HepG2 (cell line): ENCODE results near the gene ZBTB20. TPM values are rescaled to one million over a fixed set of nuclear protein-coding genes. Genes with fewer than 3 reads are reported as not detected.

Experiments
- ATF1 ChIP-seq: IDR thresholded peaks from 2 replicates; pipeline ENCODE4 v1.6.1; 2016; ENCODE audit warnings: mild to moderate bottlenecking, control low read depth
- ATM ChIP-seq: fragments of 450-650 bp; IDR thresholded peaks from 2 replicates; pipeline ENCODE4 v1.7.1; 2017; ENCODE audit warnings: mild to moderate bottlenecking, borderline replicate concordance
- CHCHD3 ChIP-seq: sonication (generic); formaldehyde crosslinking; IDR thresholded peaks from 2 replicates; pipeline ENCODE4 v1.8.0; 2022; ENCODE audit warnings: mild to moderate bottlenecking, missing genetic modification reagents, moderate library complexity
- ESRRA ChIP-seq: sonication (generic); formaldehyde crosslinking; IDR thresholded peaks from 2 replicates; pipeline ENCODE4 v1.5.1; 2020; ENCODE audit warnings: mild to moderate bottlenecking, low read depth, missing genetic modification reagents
- HMG20B ChIP-seq: conservative IDR thresholded peaks from 2 replicates; pipeline ENCODE4 v1.6.1; 2016; ENCODE audit warnings: missing genetic modification reagents, missing compliant biosample characterization
- NR2F2 ChIP-seq: IDR thresholded peaks from 2 replicates; pipeline ENCODE4 v1.6.1; 2012; ENCODE audit warnings: low read depth, inconsistent platforms, borderline replicate concordance
- RXRA ChIP-seq: sonication (generic); formaldehyde crosslinking; IDR thresholded peaks from 2 replicates; pipeline ENCODE4 v1.5.1; 2020; ENCODE audit warnings: missing genetic modification reagents
- SMAD3 ChIP-seq: sonication (generic); formaldehyde crosslinking; IDR thresholded peaks from 2 replicates; pipeline ENCODE4 v1.4.0; 2020; ENCODE audit warnings: missing genetic modification reagents
- SNRNP70 ChIP-seq: fragments of 200-400 bp; formaldehyde crosslinking; IDR thresholded peaks from 2 replicates; pipeline ENCODE4 v1.6.1; 2017; ENCODE audit warnings: mild to moderate bottlenecking, low read depth, low read length, moderate library complexity
- TBX2 ChIP-seq: sonication (generic); formaldehyde crosslinking; IDR thresholded peaks from 2 replicates; pipeline ENCODE4 v1.5.0; 2020; ENCODE audit warnings: missing genetic modification reagents, mild to moderate bottlenecking, borderline replicate concordance
- TSC22D2 ChIP-seq: sonication (generic); formaldehyde crosslinking; IDR thresholded peaks from 2 replicates; pipeline ENCODE4 v1.5.1; 2020; ENCODE audit warnings: missing genetic modification reagents, mild to moderate bottlenecking, borderline replicate concordance
- ZBTB7B ChIP-seq: sonication (generic); formaldehyde crosslinking; IDR thresholded peaks from 2 replicates; pipeline ENCODE4 v1.4.0; 2020; ENCODE audit warnings: missing genetic modification reagents
- ZKSCAN8 ChIP-seq: IDR thresholded peaks from 2 replicates; pipeline ENCODE4 v1.6.1; 2016; ENCODE audit warnings: borderline replicate concordance, missing genetic modification reagents, missing compliant biosample characterization
- ZNF12 ChIP-seq: sonication (generic); formaldehyde crosslinking; IDR thresholded peaks from 2 replicates; pipeline ENCODE4 v1.5.0; 2020; ENCODE audit warnings: missing genetic modification reagents
- polyA plus RNA-seq, 8 experiments: library from polyadenylated mRNA; depleted of rRNA in 3 of 8; stranded (reverse) in 7 of 8; unstranded in 1 of 8; fragments of >200 nt; fragmentation: Illumina TruSeq in 4 of 8; extraction: Trizol in 4 of 8; gene quantifications; 2 replicates each; pipeline versions ENCODE4 v1.2.1 to v1.2.3, GENCODE V29; 2011 to 2016; ENCODE audit warnings: low read depth in 4 of 8, missing spikeins in 1 of 8, mixed read lengths in 1 of 8; ENCODE audit not compliant: insufficient read depth in 1 of 8
- total RNA-seq, 5 experiments: library from RNA; depleted of rRNA; stranded (reverse); fragments of >200 nt; fragmentation: Illumina TruSeq; extraction: Trizol; gene quantifications; 2 replicates each; pipeline ENCODE4 v1.2.3, GENCODE V29; 2016; ENCODE audit warnings: low read depth in 1 of 5
- TF ChIP-seq, protein P1 (sequence below), 2 experiments: IDR thresholded peaks; 2 replicates each; pipeline ENCODE4 v1.6.1; 2011 to 2012; ENCODE audit warnings: low read length in 2 of 2, borderline replicate concordance in 1 of 2, low read depth in 1 of 2, mild to moderate bottlenecking in 1 of 2, moderate library complexity in 1 of 2
- TF ChIP-seq, protein P2 (sequence below): sonication (generic); formaldehyde crosslinking; conservative IDR thresholded peaks from 2 replicates; pipeline ENCODE4 v1.4.0; 2020; ENCODE audit warnings: mild to moderate bottlenecking, missing genetic modification reagents, moderate library complexity
- TF ChIP-seq, protein P3 (sequence below): sonication (generic); formaldehyde crosslinking; IDR thresholded peaks from 2 replicates; pipeline ENCODE4 v1.4.0; 2020; ENCODE audit warnings: mild to moderate bottlenecking, missing genetic modification reagents

ZBTB20 gene
- total and polyA plus RNA-seq, 2 of the 13 experiments (the other 11 are each of a cell fraction or from before 2014, with no cell fraction given) = 1.9 to 8.8 TPM

DNA sequence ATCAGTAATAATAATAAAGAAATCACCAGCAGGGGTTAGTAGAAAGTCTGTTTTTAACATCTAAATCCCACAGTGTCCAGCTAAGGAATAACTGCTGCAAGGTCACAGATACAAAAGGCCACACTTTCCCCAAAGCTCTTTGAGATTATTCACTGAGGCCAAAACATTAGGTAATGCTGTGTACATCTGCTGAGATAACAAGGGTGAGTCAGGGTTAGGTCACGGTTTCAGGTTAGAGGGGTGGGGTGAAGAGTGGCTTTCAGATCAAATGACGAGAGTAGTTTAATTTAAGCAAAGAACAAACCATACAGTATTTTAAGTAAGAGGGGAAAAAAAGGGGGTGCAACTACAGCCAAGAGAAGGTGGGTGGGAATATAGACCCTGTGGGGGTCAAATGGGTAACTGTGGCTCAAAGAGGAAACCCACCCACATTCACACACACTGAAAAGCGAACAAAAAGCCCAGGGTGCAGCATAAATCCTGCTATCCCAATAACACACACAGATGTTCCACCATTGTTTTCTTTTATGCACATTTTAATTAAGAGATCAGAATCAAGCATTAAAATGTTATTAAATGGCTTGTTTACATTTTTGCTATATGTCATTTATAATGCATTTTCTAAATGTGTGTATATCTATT lies 440.4 kb downstream of the ZBTB20 start (continued):
- TF ChIP-seq, protein P1, sequence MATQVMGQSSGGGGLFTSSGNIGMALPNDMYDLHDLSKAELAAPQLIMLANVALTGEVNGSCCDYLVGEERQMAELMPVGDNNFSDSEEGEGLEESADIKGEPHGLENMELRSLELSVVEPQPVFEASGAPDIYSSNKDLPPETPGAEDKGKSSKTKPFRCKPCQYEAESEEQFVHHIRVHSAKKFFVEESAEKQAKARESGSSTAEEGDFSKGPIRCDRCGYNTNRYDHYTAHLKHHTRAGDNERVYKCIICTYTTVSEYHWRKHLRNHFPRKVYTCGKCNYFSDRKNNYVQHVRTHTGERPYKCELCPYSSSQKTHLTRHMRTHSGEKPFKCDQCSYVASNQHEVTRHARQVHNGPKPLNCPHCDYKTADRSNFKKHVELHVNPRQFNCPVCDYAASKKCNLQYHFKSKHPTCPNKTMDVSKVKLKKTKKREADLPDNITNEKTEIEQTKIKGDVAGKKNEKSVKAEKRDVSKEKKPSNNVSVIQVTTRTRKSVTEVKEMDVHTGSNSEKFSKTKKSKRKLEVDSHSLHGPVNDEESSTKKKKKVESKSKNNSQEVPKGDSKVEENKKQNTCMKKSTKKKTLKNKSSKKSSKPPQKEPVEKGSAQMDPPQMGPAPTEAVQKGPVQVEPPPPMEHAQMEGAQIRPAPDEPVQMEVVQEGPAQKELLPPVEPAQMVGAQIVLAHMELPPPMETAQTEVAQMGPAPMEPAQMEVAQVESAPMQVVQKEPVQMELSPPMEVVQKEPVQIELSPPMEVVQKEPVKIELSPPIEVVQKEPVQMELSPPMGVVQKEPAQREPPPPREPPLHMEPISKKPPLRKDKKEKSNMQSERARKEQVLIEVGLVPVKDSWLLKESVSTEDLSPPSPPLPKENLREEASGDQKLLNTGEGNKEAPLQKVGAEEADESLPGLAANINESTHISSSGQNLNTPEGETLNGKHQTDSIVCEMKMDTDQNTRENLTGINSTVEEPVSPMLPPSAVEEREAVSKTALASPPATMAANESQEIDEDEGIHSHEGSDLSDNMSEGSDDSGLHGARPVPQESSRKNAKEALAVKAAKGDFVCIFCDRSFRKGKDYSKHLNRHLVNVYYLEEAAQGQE (IDR thresholded peaks at IDR 0.05; ENCODE audit: borderline replicate concordance in 1 of 2, low read depth in 1 of 2, low read length in 2 of 2) = 0 out of 4 replicates have a peak, but pooled peaks of 1 of the 2 experiments have one; percentile 33
- TF ChIP-seq TSC22D2 (CRISPR knock-in tag) (no peak), TBX2 (peak; percentile 77), RXRA (CRISPR knock-in tag) (peak; percentile 91; the same call in 1 of the 2 replicates), ESRRA (CRISPR knock-in tag) (peak; percentile 88), ZNF12 (CRISPR knock-in tag) (peak; percentile 72; the same call in 1 of the 2 replicates), HMG20B (CRISPR knock-in tag) (peak; percentile 47; the same call in 1 of the 2 replicates), CHCHD3 (CRISPR knock-in tag) (no peak), ATF1 (no peak), ZKSCAN8 (peak; percentile 49; the same call in 1 of the 2 replicates), ATM (no peak), NR2F2 (peak; percentile 93), SNRNP70 (no peak), ZBTB7B (peak; percentile 67), SMAD3 (CRISPR knock-in tag) (peak; percentile 64; the same call in 1 of the 2 replicates)
- TF ChIP-seq, protein P2, sequence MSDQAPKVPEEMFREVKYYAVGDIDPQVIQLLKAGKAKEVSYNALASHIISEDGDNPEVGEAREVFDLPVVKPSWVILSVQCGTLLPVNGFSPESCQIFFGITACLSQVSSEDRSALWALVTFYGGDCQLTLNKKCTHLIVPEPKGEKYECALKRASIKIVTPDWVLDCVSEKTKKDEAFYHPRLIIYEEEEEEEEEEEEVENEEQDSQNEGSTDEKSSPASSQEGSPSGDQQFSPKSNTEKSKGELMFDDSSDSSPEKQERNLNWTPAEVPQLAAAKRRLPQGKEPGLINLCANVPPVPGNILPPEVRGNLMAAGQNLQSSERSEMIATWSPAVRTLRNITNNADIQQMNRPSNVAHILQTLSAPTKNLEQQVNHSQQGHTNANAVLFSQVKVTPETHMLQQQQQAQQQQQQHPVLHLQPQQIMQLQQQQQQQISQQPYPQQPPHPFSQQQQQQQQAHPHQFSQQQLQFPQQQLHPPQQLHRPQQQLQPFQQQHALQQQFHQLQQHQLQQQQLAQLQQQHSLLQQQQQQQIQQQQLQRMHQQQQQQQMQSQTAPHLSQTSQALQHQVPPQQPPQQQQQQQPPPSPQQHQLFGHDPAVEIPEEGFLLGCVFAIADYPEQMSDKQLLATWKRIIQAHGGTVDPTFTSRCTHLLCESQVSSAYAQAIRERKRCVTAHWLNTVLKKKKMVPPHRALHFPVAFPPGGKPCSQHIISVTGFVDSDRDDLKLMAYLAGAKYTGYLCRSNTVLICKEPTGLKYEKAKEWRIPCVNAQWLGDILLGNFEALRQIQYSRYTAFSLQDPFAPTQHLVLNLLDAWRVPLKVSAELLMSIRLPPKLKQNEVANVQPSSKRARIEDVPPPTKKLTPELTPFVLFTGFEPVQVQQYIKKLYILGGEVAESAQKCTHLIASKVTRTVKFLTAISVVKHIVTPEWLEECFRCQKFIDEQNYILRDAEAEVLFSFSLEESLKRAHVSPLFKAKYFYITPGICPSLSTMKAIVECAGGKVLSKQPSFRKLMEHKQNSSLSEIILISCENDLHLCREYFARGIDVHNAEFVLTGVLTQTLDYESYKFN (CRISPR knock-in tag) = peak; percentile 87
- TF ChIP-seq, protein P3, sequence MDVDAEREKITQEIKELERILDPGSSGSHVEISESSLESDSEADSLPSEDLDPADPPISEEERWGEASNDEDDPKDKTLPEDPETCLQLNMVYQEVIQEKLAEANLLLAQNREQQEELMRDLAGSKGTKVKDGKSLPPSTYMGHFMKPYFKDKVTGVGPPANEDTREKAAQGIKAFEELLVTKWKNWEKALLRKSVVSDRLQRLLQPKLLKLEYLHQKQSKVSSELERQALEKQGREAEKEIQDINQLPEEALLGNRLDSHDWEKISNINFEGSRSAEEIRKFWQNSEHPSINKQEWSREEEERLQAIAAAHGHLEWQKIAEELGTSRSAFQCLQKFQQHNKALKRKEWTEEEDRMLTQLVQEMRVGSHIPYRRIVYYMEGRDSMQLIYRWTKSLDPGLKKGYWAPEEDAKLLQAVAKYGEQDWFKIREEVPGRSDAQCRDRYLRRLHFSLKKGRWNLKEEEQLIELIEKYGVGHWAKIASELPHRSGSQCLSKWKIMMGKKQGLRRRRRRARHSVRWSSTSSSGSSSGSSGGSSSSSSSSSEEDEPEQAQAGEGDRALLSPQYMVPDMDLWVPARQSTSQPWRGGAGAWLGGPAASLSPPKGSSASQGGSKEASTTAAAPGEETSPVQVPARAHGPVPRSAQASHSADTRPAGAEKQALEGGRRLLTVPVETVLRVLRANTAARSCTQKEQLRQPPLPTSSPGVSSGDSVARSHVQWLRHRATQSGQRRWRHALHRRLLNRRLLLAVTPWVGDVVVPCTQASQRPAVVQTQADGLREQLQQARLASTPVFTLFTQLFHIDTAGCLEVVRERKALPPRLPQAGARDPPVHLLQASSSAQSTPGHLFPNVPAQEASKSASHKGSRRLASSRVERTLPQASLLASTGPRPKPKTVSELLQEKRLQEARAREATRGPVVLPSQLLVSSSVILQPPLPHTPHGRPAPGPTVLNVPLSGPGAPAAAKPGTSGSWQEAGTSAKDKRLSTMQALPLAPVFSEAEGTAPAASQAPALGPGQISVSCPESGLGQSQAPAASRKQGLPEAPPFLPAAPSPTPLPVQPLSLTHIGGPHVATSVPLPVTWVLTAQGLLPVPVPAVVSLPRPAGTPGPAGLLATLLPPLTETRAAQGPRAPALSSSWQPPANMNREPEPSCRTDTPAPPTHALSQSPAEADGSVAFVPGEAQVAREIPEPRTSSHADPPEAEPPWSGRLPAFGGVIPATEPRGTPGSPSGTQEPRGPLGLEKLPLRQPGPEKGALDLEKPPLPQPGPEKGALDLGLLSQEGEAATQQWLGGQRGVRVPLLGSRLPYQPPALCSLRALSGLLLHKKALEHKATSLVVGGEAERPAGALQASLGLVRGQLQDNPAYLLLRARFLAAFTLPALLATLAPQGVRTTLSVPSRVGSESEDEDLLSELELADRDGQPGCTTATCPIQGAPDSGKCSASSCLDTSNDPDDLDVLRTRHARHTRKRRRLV = no peak
